Nephron (organoid): ENCODE measurements around the gene RAX2.
"Not testable (repeated sequence)": the region's sequence is repeated elsewhere in the genome, so short reads cannot be mapped to it uniquely, and the experiment has no call there.

Experiments used
- H3K27ac Mint-ChIP-seq, 3 experiments: 2 replicates each; pipeline ENCODE4 v1.8.0; 2020; ENCODE audit warnings: mixed read lengths in 3 of 3, mild to moderate bottlenecking in 2 of 3, moderate library complexity in 1 of 3
- H3K27me3 Mint-ChIP-seq: 2 replicates; pipeline ENCODE4 v1.8.0; 2021; ENCODE audit warnings: low read depth, mild to moderate bottlenecking, moderate library complexity, mixed read lengths
- H3K36me3 Mint-ChIP-seq: 2 replicates; pipeline ENCODE4 v1.8.0; 2020; ENCODE audit warnings: low read depth, mixed read lengths
- H3K4me1 Mint-ChIP-seq: 2 replicates; pipeline ENCODE4 v1.8.0; 2020; ENCODE audit warnings: mixed read lengths
- H3K4me3 Mint-ChIP-seq, 3 experiments: 2 replicates each; pipeline ENCODE4 v1.8.0; 2020; ENCODE audit warnings: mild to moderate bottlenecking in 3 of 3, mixed read lengths in 3 of 3, moderate library complexity in 2 of 3
- H3K9me3 Mint-ChIP-seq: 2 replicates; pipeline ENCODE4 v1.8.0; 2020; ENCODE audit warnings: mixed read lengths
- CTCF ChIP-seq, 3 experiments: fragments of 200-600 bp; sonication (generic); IDR thresholded peaks; one replicate each; pipeline ENCODE4 v1.5.0; 2021; ENCODE audit warnings: antibody characterized with exemption in 3 of 3; ENCODE audit not compliant: unreplicated experiment in 3 of 3

Gene RAX2

GRCh38 chr19:3768748-3769099 is 3.3 kb downstream of the RAX2 start:
- H3K4me1 Mint-ChIP-seq = peaks cover 9% of the 10 kb centered on the region
- no peak overlapping the region for H3K4me3 Mint-ChIP-seq
- no peak for TF ChIP-seq CTCF (IDR thresholded peaks at IDR 0.05; ENCODE audit: unreplicated experiment in 3 of 3)
- H3K36me3 Mint-ChIP-seq = peaks cover 9% of the 10 kb centered on the region
- no peak overlapping the region for H3K27ac Mint-ChIP-seq
- H3K27me3 Mint-ChIP-seq = peaks cover 9% of the 10 kb centered on the region
- H3K9me3 Mint-ChIP-seq = no peaks in the 10 kb centered on the region

- Mint-ChIP-seq H3K36me3 (peaks cover 9% of the 10 kb centered on the region), H3K4me3 (no peak overlapping the region), H3K27ac (no peak overlapping the region), H3K27me3 (peaks cover 5% of the 10 kb centered on the region), H3K4me1 (peaks cover 10% of the 10 kb centered on the region), H3K9me3 (no peaks in the 10 kb centered on the region)
- no peak for TF ChIP-seq CTCF (IDR thresholded peaks at IDR 0.05; ENCODE audit: unreplicated experiment in 3 of 3)
Measured at GRCh38 chr19:3768015-3768747, 3.8 kb downstream of the RAX2 start.

- TF ChIP-seq CTCF (IDR thresholded peaks at IDR 0.05; ENCODE audit: unreplicated experiment in 3 of 3) = no peak
- peaks cover 16% of the 10 kb centered on the region for H3K4me1 Mint-ChIP-seq
- no peak overlapping the region for H3K4me3 Mint-ChIP-seq
- peaks cover 5% of the 10 kb centered on the region for H3K27me3 Mint-ChIP-seq
- no peaks in the 10 kb centered on the region for H3K9me3 Mint-ChIP-seq
- peaks cover 9% of the 10 kb centered on the region for H3K36me3 Mint-ChIP-seq
- no peak overlapping the region for H3K27ac Mint-ChIP-seq
Measured at GRCh38 chr19:3767050-3767449, 5.0 kb downstream of the RAX2 start.

GRCh38 chr19:3766520-3766919 is 5.5 kb downstream of the RAX2 start:
- H3K27me3 Mint-ChIP-seq = peaks cover 5% of the 10 kb centered on the region

GRCh38 chr19:3765757-3766156 is 6.3 kb downstream of the RAX2 start:
- not testable (repeated sequence) for H3K9me3 Mint-ChIP-seq, H3K4me3 Mint-ChIP-seq, H3K27ac Mint-ChIP-seq, H3K36me3 Mint-ChIP-seq, H3K27me3 Mint-ChIP-seq
- H3K4me1 Mint-ChIP-seq = peaks cover 21% of the 10 kb centered on the region

More at GRCh38 chr19:3766520-3766919, 5.5 kb downstream of the RAX2 start:
- Mint-ChIP-seq H3K36me3 (peaks cover 9% of the 10 kb centered on the region), H3K4me3 (no peak overlapping the region), H3K9me3 (no peaks in the 10 kb centered on the region), H3K27ac (no peak overlapping the region), H3K4me1 (peaks cover 21% of the 10 kb centered on the region)
- no peak for TF ChIP-seq CTCF (IDR thresholded peaks at IDR 0.05; ENCODE audit: unreplicated experiment in 3 of 3)

- H3K27ac Mint-ChIP-seq = no peak overlapping the region
- TF ChIP-seq CTCF (IDR thresholded peaks at IDR 0.05; ENCODE audit: unreplicated experiment in 3 of 3) = no peak
- peaks cover 9% of the 10 kb centered on the region for H3K36me3 Mint-ChIP-seq
- no peaks in the 10 kb centered on the region for H3K9me3 Mint-ChIP-seq
- H3K27me3 Mint-ChIP-seq = peaks cover 5% of the 10 kb centered on the region
- peaks cover 21% of the 10 kb centered on the region for H3K4me1 Mint-ChIP-seq
- no peak overlapping the region for H3K4me3 Mint-ChIP-seq
Measured at GRCh38 chr19:3765121-3765520, 6.9 kb downstream of the RAX2 start.
